Measurements from ENCODE around the gene LAMA2. TPM values are rescaled to one million over a fixed set of nuclear protein-coding genes. Genes with fewer than 3 reads are reported as not detected.

Gene LAMA2
- total RNA-seq, 4 donors from 2014 or later = 203 to 339 (median 275) TPM

DNA sequence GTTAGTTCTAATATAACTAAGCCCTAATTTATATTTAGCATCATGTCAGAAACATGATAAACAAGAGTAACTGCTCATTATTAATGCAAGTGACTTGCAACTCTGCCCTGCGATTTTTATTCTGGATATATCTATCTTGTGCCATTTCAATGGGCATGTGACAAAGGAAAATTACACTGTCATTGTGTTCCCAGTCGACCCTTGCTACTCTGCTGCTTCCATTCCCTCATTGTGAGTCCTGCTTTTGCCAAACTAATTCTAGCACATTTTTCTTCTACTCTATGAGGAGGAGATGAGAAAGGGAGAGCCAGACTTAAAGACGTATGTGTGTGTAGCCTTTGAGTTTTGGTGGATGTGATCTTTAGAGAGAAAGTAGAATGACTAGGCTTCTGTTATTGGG lies 551.2 kb downstream of the LAMA2 start:
- TF ChIP-seq, protein P1, sequence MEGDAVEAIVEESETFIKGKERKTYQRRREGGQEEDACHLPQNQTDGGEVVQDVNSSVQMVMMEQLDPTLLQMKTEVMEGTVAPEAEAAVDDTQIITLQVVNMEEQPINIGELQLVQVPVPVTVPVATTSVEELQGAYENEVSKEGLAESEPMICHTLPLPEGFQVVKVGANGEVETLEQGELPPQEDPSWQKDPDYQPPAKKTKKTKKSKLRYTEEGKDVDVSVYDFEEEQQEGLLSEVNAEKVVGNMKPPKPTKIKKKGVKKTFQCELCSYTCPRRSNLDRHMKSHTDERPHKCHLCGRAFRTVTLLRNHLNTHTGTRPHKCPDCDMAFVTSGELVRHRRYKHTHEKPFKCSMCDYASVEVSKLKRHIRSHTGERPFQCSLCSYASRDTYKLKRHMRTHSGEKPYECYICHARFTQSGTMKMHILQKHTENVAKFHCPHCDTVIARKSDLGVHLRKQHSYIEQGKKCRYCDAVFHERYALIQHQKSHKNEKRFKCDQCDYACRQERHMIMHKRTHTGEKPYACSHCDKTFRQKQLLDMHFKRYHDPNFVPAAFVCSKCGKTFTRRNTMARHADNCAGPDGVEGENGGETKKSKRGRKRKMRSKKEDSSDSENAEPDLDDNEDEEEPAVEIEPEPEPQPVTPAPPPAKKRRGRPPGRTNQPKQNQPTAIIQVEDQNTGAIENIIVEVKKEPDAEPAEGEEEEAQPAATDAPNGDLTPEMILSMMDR (IDR thresholded peaks at IDR 0.05) = no peak
- 53 to 55% methylated on average over 3 of the region's 3 CpGs for WGBS, 2 donors

DNA sequence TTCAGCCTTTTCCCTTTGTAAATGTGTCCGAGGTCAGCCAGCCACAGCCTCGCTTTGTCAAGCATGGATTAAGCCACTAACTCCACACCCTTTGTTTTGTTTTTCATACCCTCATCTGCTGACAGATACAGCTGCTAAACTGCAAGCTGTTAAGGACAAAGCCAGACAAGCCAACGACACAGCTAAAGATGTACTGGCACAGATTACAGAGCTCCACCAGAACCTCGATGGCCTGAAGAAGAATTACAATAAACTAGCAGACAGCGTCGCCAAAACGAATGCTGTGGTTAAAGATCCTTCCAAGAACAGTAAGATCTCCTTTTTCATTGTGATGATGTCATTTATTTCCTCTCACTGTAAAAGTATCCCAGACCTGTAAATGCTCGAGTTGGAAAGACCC lies 557.8 kb downstream of the LAMA2 start:
- peaks cover 0 to 39% (median 0%) of the 10 kb centered on the region in 3 donors for H3K36me3 ChIP-seq
- TF ChIP-seq EP300 (IDR thresholded peaks at IDR 0.05) (no peak), POLR2A (IDR thresholded peaks at IDR 0.05) (no peak)
- TF ChIP-seq, protein P1 (IDR thresholded peaks at IDR 0.05) = no peak
- no peak overlapping the region for H3K27ac ChIP-seq
- H3K27me3 ChIP-seq = no peaks in the 10 kb centered on the region
- H3K4me3 ChIP-seq = no peak overlapping the region
- no peaks in the 10 kb centered on the region for H3K9me3 ChIP-seq
- WGBS, 2 donors = 35 to 51% methylated on average over 8 of the region's 8 CpGs
- DNase-seq (ENCODE audit: low spot score in 2 of 2) = no peak
- no peaks in the 10 kb centered on the region for H3K4me1 ChIP-seq

More for the DNA sequence above, 551.2 kb downstream of the LAMA2 start:
- no peaks in the 10 kb centered on the region for H3K27me3 ChIP-seq
- peak overlapping the region in 1 of 4 donors; percentile 29 for H3K27ac ChIP-seq
- no peak overlapping the region for H3K4me3 ChIP-seq
- H3K36me3 ChIP-seq = peaks cover 0 to 52% (median 0%) of the 10 kb centered on the region in 3 donors
- DNase-seq (ENCODE audit: low spot score in 2 of 2) = no peak
- H3K9me3 ChIP-seq = no peaks in the 10 kb centered on the region
- H3K4me1 ChIP-seq = no peaks in the 10 kb centered on the region

DNA sequence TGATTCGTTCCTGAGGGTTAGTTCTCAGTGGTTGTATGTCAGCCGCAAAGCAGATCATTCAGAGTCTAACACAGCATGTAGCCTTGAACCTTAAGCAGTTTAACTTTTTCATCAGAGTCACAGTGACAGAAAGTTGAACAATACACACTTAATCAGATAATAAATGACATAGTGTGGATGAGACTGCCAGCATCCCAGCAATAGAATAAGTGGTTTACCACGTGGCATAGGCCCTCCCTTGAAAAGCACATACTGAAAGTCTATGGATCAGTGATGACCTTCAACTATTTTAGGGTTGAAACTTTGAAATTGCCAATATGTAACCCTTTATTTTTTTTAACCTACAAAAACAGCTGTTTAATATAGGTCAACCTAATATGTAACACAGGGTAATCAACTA lies 561.7 kb downstream of the LAMA2 start:
- DNase-seq (ENCODE audit: low spot score in 2 of 2) = no peak
- H3K9me3 ChIP-seq = no peaks in the 10 kb centered on the region
- H3K27me3 ChIP-seq = no peaks in the 10 kb centered on the region
- WGBS, 2 donors = 81 to 82% methylated on average over 3 of the region's 3 CpGs
- H3K4me3 ChIP-seq = no peak overlapping the region
- no peaks in the 10 kb centered on the region for H3K4me1 ChIP-seq
- no peak for TF ChIP-seq EP300 (IDR thresholded peaks at IDR 0.05)
- TF ChIP-seq, protein P1 (IDR thresholded peaks at IDR 0.05) = no peak
- TF ChIP-seq POLR2A (IDR thresholded peaks at IDR 0.05) = no peak
- H3K27ac ChIP-seq = no peak overlapping the region
- peaks cover 0 to 39% (median 0%) of the 10 kb centered on the region in 3 donors for H3K36me3 ChIP-seq

DNA sequence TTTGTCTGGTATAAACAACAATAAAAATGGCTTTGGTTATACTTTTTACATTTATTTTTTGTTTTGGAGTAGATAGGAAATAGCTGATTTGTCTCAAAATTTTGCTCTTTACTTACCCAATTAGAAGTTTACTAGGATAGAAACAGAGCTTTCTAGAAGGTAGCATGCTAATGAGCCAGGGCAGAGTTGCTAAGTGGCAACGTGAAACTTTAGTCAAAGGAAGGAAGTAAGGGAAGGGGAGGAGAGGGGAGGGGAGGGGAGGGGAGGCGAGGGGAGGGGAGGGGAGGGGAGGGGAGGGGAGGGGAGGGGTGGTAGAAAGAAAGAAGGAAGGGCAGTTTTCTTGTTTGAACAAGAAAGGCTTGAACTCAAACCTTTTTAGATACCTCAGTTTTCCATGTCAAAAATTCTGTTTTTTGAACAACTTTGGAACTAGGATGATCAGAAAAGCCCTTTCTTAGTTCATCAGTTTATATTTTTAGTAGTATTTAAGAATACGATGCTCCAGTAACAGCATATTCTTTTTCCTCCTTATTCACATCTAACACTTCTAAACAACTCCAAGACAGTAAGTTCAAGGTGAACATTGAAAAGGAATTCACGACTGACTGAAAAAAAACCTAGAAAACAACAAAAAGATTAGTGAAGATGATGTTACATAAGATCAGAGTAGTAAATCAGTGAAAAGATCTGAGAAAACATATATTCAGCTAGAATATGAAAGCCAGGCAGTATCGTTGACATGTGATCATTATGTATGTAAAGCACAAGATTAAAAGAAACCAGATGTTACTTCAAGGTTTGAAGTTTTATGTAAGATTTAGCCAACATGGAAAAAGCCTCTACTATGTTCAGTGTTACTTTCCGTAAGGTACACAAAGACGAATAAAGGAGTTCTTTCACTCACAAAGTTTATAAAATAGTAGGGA lies 563.6 kb downstream of the LAMA2 start:
- Histone ChIP-seq H3K36me3 (peaks cover 0 to 35% (median 0%) of the 10 kb centered on the region in 3 donors), H3K27me3 (no peaks in the 10 kb centered on the region), H3K4me3 (no peak overlapping the region), H3K4me1 (no peaks in the 10 kb centered on the region), H3K27ac (no peak overlapping the region), H3K9me3 (no peaks in the 10 kb centered on the region)
- DNase-seq (ENCODE audit: low spot score in 2 of 2) = no peak
- 66% methylated on average over 7 of the region's 7 CpGs for WGBS, 2 donors
- TF ChIP-seq, protein P1 (IDR thresholded peaks at IDR 0.05) = no peak
- TF ChIP-seq EP300 (IDR thresholded peaks at IDR 0.05) = no peak

- 66 to 86% methylated on average over 3 of the region's 3 CpGs for WGBS, 2 donors
- Histone ChIP-seq H3K4me3 (no peak overlapping the region), H3K4me1 (no peaks in the 10 kb centered on the region)
These were observed 564.2 kb downstream of the LAMA2 start for GRCh38 chr6:129447198-129447565.

More at GRCh38 chr6:129447198-129447565, 564.2 kb downstream of the LAMA2 start:
- no peak for DNase-seq (ENCODE audit: low spot score in 2 of 2)
- H3K36me3 ChIP-seq = peaks cover 0 to 30% (median 0%) of the 10 kb centered on the region in 3 donors
- H3K27ac ChIP-seq = no peak overlapping the region
- H3K27me3 ChIP-seq = no peaks in the 10 kb centered on the region
- TF ChIP-seq, protein P1 (IDR thresholded peaks at IDR 0.05) = no peak
- no peak for TF ChIP-seq EP300 (IDR thresholded peaks at IDR 0.05)
- TF ChIP-seq POLR2A (IDR thresholded peaks at IDR 0.05) = no peak
- H3K9me3 ChIP-seq = no peaks in the 10 kb centered on the region
